Stimulated activated naive CD4-positive, alpha-beta T cell (primary cell): ENCODE measurements around the gene JOSD1.
A peak's percentile ranks its signal among the peaks of the same experiment; 100 is the strongest.

Experiments
- DNase-seq, 6 experiments: peaks; one replicate each; lab custom pipeline; 2025; lab: John Stamatoyannopoulos, UW

JOSD1 gene

GRCh38 chr22:38733329-38733723 is 32.6 kb upstream of the JOSD1 start:
- DNase-seq, result peak in 5 of 6 experiments; percentile 20 to 57 (median 38)

DNA sequence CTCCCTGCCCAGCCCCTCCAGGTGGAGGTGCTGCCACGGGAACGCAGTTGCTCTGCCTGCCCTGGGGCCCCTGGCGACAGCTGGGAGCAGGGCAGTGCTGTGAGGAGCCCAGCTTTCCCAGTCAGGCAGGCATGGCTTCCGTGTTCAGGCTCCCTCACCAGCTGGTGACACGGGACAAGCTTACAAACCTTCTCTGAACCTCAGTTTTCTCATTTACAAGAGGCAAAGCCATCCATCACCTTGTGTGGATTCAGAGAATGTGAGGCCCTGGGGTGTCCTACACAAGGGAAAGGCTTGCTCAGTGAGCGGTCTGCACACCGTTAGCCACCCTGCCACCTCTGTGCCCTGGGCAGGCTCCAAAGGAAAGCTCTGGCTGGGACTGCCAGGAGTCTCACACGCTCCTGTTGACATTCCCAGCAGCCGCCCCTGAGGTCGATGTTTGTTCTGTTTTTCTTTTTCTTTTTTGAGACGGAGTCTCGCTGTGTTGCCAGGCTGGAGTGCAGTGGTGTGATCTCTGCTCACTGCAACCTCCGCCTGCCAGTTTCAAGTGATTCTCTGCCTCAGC is 31.6 kb upstream of the JOSD1 start:
- peak in 1 of 6 experiments; percentile 40 for DNase-seq

GRCh38 chr22:38731703-38732161 is 31.0 kb upstream of the JOSD1 start:
- DNase-seq, result peak in 1 of 6 experiments; percentile 37

DNA sequence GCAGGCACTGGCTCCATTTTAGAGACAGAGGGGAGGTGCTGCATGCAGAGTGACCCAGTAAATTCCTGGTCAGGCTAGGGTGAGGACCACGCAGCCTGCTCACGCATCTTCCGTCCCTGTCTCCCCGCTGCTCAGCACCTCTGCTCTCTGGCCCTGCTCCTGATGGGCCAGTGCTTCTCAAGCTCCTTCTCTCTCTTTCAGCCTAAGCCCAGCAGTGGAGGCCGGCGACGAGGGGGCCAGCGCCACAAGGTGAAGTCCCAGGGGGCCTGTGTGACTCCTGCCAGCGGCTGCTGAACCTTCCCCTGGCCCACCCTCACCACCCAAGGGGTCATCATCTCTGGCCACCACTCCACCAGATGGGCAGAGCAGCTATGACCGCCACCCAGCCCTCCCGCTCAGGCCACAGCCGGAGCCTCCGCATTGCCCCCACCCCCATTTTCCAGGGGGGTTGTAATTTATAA is 29.7 kb upstream of the JOSD1 start:
- no peak for DNase-seq

- DNase-seq, result no peak
These were observed 29.2 kb upstream of the JOSD1 start for GRCh38 chr22:38729946-38730345.

DNA sequence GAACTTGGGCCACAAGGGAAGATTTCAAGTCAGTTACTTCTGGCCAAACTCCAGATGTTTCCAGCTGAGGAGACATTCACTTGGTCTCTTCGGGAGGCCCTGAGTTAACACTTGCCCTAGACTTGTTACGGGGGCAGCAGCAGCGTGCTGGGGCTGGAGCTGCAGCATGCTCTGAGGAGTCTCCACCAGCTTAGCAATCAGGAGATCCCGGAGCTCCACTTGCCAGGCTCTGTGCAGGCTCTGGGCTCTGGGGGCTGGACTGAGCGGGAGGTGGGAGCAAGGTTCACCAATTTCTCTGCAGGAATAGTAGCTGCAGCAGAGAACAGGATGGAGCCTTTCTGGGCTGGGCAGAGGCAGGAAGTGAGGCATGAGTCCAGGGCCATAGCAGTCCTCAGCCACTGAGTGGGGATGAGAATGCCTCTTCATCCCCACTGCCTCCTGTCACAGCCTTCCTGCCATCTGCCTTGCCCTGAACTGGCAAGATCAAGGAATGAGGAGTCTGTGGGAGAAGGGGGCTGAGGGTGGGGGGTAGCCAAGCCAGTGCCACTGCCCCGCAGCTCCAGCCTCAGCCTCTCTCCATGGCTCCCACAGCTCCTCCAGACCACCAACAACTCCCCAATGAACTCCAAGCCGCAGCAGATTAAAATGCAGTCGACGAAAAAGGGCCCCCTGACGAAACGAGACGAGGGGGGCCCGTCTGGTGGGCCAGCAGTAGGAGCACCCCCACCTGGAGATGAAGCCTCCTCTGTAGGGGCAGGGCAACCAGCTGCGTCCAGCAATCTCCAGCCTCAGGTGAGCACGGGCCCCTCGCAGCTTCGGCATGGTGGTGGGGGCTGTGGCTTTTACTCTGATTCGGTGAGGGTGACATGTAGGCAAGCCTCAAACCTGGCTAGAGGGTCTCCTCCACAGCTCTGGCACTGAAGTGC is 28.4 kb upstream of the JOSD1 start:
- no peak for DNase-seq

DNA sequence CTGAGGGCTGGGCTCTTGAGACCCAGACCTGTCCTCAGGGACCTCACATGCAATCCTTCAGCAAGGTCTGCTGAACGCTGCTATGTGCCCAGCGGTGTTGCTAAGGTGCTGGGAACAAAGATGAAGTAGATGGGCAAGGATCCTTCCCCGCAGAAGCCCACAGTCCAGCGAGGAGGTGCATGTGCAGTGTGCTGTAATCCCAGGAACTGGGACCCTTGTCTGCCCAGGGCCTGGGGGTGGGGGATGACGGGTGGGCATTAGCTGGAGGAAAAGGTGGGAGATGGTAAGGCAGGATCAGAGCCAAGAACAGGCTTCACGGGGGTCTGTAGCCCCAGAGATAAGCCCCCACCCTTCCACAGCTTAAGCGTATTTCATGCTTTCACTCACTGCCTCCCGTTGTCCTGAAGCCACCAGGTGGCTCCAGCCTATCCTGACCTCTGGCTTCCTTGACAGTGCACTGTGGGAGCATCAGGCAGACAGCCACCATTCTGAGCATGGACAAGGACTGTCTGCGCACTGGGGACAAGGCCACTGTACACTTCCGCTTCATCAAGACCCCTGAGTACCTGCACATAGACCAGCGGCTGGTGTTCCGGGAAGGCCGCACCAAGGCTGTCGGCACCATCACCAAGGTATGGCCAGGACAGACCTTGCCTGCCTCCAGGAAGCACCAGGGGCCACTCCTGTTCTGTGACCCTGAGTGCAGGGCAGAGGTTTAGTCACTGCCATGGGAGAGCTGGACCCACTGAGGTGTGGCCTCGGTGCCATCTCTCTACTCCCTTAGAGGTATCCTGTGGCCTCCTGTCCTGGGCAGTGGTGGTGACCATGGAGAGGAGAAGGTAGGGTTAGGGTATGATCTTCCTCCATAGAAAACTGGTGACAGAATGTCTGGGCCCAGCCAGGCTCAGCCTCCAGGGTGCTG is 27.0 kb upstream of the JOSD1 start:
- no peak for DNase-seq

- DNase-seq, result no peak
These were observed 26.4 kb upstream of the JOSD1 start for GRCh38 chr22:38727123-38727522.

DNA sequence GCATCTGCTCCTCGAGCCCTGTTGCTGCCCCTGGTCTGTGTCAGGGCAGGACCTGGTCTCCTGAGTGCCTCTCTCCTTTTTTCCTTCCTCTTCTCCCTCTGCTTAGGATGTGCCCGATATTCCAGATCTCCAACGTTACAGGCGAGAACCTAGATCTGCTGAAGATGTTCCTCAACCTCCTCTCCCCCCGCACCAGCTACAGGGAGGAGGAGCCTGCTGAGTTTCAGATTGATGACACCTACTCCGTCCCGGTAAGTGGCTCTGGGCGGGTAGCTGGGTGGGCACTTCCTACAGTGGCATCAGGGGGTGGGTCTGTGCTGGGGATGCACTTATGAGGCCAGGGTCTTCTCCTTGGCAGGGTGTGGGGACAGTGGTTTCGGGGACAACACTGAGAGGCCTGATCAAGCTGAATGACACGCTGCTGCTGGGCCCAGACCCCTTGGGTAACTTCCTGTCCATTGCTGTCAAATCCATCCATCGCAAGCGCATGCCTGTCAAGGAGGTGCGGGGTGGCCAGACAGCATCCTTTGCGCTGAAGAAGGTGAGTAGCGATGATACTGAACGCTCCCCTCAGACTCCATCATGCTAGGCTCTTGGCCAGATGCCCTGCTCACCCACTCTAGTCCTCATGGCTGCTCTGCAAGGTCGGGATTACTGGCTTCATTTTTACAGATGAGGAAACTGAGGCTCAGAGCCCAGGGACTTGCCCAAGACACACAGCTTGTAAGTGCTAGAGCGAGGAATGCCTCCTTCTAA is 25.3 kb upstream of the JOSD1 start:
- peak in 1 of 6 experiments; percentile 10 for DNase-seq

DNA sequence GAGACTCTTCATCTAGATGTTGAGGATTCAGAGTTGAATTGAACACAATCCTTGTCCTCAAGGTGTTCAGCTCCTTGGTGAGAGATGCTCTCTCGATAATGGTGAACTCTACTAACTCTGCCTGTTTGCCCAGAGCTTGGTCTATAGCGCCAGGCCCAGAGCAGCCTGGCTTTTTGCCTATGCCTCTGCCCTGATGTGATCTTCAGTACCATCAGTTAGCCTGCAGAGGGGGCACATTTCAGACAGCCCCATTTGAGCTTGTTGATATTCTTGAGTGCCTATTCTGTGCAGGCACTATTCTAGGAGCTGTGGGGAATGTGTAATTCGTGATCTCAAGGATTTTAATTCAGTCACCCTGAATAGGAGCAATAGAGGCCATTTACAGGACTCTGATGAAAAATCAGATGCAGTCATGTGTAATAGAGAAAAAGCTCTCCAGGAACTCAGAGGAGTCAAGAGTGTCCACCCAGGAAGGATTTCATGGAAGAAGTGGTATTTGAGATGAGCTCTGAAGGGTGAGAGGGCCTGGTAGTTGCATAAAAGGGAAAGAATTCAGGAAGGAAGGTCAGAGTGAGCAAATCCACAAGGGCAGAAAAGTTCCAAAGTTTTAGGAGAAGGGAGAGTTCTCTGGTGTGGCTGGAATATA is 24.3 kb upstream of the JOSD1 start:
- peak in 4 of 6 experiments; percentile 15 to 56 (median 34) for DNase-seq

- no peak for DNase-seq
These were observed 23.4 kb upstream of the JOSD1 start for GRCh38 chr22:38724176-38724575.

- DNase-seq, result no peak
These were observed 20.8 kb upstream of the JOSD1 start for GRCh38 chr22:38721551-38721950.

- DNase-seq, result no peak
These were observed 19.6 kb upstream of the JOSD1 start for GRCh38 chr22:38720350-38720749.

- DNase-seq, result no peak
These were observed 18.5 kb upstream of the JOSD1 start for GRCh38 chr22:38719196-38719595.

GRCh38 chr22:38718414-38718813 is 17.7 kb upstream of the JOSD1 start:
- no peak for DNase-seq

DNA sequence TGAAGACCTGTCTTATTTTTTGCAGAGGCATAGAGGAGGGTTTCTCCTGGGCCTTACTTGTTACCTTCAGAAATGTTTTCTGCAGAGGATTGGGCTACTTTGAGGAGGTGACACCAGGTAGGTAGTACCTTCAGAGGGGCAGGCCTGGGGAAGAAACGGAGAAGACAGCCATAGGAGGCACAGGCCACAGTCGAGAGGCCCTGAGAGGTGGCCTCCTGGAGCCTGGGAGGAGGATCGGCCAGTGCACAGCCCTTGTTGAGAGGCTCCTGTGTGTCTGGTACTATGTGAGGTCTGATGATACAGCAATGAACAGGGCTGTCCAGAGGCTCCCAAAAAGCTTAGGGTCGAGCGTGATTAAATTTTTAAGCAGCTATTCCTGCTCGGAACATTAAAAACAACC is 16.5 kb upstream of the JOSD1 start:
- no peak for DNase-seq

DNA sequence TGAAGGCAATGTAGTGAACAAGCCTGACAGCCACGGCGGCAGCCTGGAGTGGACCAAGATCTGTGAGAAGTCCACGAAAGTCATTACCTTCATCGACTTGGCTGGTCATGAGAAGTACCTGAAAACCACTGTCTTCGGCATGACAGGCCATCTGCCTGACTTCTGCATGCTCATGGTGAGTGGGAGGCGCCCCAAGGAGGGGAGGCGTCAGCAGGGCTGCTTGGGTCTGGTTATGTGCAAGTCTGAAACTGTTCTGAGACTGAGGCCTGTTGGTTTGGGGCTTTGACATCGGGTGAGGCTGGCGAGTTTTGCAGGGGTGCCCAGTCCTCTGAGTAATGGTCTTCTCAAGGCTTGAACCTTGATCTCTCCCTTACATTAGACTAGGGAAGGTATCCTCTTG is 16.1 kb upstream of the JOSD1 start:
- no peak for DNase-seq

DNA sequence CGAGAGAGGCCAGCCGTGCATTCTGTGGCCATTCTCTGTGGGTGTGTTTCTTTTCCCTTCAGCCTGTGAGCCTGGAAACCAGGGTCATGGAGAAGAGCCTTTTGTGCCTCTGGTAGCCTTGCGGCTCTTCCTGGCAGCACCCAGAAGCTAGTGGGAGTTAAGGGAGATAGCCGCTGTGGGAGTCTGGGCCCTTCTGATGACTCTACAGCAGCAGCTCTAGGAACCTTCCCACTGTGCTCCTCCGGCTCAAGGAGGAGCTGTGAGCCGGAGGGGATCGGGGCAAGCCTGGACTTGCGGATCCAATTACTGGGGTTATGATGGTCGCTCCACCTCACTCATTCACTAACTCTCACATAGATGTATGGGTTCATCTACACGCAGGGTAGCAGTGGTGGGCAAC is 15.5 kb upstream of the JOSD1 start:
- no peak for DNase-seq

GRCh38 chr22:38715852-38716251 is 15.1 kb upstream of the JOSD1 start:
- no peak for DNase-seq

- no peak for DNase-seq
These were observed 14.5 kb upstream of the JOSD1 start for GRCh38 chr22:38715176-38715764.

DNA sequence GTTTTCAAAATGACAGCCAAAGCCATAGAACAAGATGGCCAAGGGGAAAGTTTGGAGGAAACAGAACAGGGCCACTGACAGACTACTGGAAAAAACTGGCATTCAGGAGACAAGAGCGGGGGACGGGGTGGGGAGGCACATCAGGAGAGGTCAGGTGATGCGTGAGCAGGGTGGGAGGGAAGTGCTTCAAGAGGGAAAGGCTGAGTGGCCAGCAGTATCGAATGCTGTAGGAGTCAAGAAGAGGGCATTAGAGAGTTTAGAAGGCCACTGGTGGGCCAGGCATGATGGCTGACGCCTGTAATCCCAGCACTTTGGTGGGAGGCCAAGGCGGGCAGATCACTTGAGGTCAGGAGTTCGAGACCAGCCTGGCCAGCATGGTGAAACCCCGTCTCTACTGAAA is 13.2 kb upstream of the JOSD1 start:
- DNase-seq, result no peak
